ENCODE data around the gene ACTRT3.
A peak's percentile ranks its signal among the peaks of the same experiment; 100 is the strongest.
"Not testable (repeated sequence)": the region's sequence is repeated elsewhere in the genome, so short reads cannot be mapped to it uniquely, and the experiment has no call there.

The ACTRT3 gene

GRCh38 chr3:169772897-169773816, 3.8 kb upstream of the ACTRT3 start, which contains the start of gene MYNN:
MYNN (plus strand) TSS chr3:169773396; CDS start chr3:169774296, 900 bp downstream.
- peak; percentile 88 for DNase-seq (ENCODE audit: low spot score)

GRCh38 chr3:169772305-169772896, 3.0 kb upstream of the ACTRT3 start:
- DNase-seq (ENCODE audit: low spot score): peak; percentile 54

- peak; percentile 77 for DNase-seq (ENCODE audit: low spot score)
Observed at GRCh38 chr3:169771497-169772304, 2.3 kb upstream of the ACTRT3 start.

- DNase-seq (ENCODE audit: low spot score): peak; percentile 95
Observed at GRCh38 chr3:169764882-169765612, 4.3 kb downstream of the ACTRT3 start, which contains the start of gene TERC. TERC (minus strand) TSS chr3:169765060.

GRCh38 chr3:169764312-169764881, 5.0 kb downstream of the ACTRT3 start:
- DNase-seq (ENCODE audit: low spot score): peak; percentile 59

- DNase-seq (ENCODE audit: low spot score): no peak
Observed at GRCh38 chr3:169760479-169760878, 8.9 kb downstream of the ACTRT3 start.

- peak; percentile 46 for DNase-seq (ENCODE audit: low spot score)
Observed at GRCh38 chr3:169759256-169759655, 10.1 kb downstream of the ACTRT3 start.

GRCh38 chr3:169758359-169758994, 10.9 kb downstream of the ACTRT3 start:
- no peak for DNase-seq (ENCODE audit: low spot score)

GRCh38 chr3:169755488-169755887, 13.9 kb downstream of the ACTRT3 start:
- DNase-seq (ENCODE audit: low spot score): no peak

GRCh38 chr3:169754711-169755110, 14.7 kb downstream of the ACTRT3 start:
- no peak for DNase-seq (ENCODE audit: low spot score)

GRCh38 chr3:169751875-169752274, 17.5 kb downstream of the ACTRT3 start:
- no peak for DNase-seq (ENCODE audit: low spot score)

- DNase-seq (ENCODE audit: low spot score): no peak
Observed at GRCh38 chr3:169750665-169751064, 18.7 kb downstream of the ACTRT3 start.

- DNase-seq (ENCODE audit: low spot score): no peak
Observed at GRCh38 chr3:169748670-169749069, 20.7 kb downstream of the ACTRT3 start.

- DNase-seq (ENCODE audit: low spot score): no peak
Observed at GRCh38 chr3:169746924-169747323, 22.4 kb downstream of the ACTRT3 start.

GRCh38 chr3:169744366-169745054, 24.9 kb downstream of the ACTRT3 start:
- no peak for DNase-seq (ENCODE audit: low spot score)

- no peak for DNase-seq (ENCODE audit: low spot score)
Observed at GRCh38 chr3:169739067-169739466, 30.3 kb downstream of the ACTRT3 start.

GRCh38 chr3:169731857-169732256, 37.5 kb downstream of the ACTRT3 start:
- DNase-seq (ENCODE audit: low spot score): not testable (repeated sequence)

- no peak for DNase-seq (ENCODE audit: low spot score)
Observed at GRCh38 chr3:169722724-169723123, 46.6 kb downstream of the ACTRT3 start.

GRCh38 chr3:169718415-169718814, 50.9 kb downstream of the ACTRT3 start:
- not testable (repeated sequence) for DNase-seq (ENCODE audit: low spot score)

Measured in CD4-positive, alpha-beta T cell treated with Interleukin-6 at 100 ng/mL for 8 hours (primary cell).